T follicular helper cell (primary cell): Measurements from ENCODE around the gene FBXO47.
A peak's percentile ranks its signal among the peaks of the same experiment; 100 is the strongest.

Experiments used
- DNase-seq: peaks from one replicate; pipeline ENCODE4 v3.0.0-alpha.2; 2020; ENCODE audit warnings: low read depth

FBXO47 gene

DNA sequence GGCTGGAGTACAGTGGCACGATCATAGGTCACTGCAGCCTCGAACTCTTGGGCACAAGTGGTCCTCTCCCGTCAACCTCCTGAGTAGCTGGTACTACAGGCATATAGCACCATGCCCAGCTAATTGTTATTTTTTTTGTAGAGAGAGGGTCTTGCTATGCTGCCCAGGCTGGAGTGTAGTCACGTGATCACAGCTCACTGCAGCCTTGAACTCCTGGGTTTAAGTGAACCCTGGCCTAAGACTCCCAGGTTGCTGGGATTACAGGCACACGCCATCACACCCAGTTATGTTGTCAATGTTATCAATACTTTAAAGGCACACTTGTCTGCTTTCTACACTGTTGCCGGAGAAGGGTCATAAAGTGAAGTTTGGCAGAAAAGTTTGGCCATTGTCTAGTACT, 63.8 kb downstream of the FBXO47 start:
- DNase-seq: no peak

GRCh38 chr17:38900978-38901656, 66.1 kb downstream of the FBXO47 start:
- DNase-seq: no peak

- DNase-seq: no peak
Measured at GRCh38 chr17:38899421-38899820, 67.8 kb downstream of the FBXO47 start.

- peak; percentile 65 for DNase-seq
Measured at GRCh38 chr17:38898812-38899348, 68.3 kb downstream of the FBXO47 start.

- DNase-seq: no peak
Measured at GRCh38 chr17:38898291-38898679, 68.9 kb downstream of the FBXO47 start.

DNA sequence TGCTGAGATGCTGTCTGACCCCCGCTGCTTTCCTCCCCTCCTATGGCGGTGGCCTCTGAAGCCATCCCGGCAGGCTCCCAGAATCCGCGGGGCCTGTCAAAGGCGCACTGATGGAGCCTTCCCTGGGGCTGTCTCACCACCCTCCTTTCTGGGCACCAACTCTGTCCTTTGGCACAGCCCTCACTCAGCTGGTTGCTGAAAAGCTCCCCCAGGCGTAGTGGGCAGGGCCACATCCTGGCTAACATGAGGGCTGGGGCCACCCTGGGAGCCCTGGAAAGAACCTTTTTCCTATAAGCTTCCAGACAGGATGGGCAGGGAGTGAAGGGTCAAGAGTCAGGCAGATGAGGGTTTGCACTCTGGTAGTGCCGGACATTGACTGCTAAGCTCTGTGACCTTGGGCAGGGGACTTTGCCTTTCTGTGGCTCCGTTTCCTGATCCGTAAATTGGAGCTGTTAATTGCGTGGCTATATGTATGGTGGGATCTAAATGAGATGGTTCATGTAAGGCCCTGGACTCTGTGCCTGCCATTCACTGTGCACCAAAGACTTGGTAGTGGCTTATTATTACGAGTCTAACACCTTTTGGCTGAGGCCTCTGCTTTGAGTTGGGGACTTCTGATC, 69.4 kb downstream of the FBXO47 start:
- DNase-seq: no peak

DNA sequence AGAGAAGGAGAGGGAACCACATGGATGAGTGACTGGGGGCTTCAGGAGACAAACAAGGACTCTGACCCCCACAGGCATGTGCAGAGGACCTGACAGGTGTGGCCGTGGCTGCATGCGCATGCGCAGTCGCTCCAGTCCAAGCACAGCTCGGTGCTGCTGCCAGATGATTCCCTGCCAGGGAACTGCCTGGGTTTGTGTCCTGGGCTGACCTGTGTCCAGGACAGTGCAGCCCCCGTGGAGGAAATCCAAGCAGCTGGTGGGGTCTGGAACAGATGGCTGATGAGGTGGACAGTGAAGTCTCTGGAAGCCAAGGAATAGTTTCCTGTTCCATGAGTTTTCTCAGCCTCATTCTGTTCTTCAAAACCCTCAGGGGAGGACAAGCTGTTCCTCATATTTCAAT, 70.0 kb downstream of the FBXO47 start:
- DNase-seq: no peak

GRCh38 chr17:38896346-38896954, 70.8 kb downstream of the FBXO47 start:
- DNase-seq: no peak

- no peak for DNase-seq
Measured at GRCh38 chr17:38894276-38894675, 72.9 kb downstream of the FBXO47 start.

- no peak for DNase-seq
Measured at GRCh38 chr17:38893607-38894006, 73.6 kb downstream of the FBXO47 start.

GRCh38 chr17:38893113-38893512, 74.1 kb downstream of the FBXO47 start:
- DNase-seq: no peak

DNA sequence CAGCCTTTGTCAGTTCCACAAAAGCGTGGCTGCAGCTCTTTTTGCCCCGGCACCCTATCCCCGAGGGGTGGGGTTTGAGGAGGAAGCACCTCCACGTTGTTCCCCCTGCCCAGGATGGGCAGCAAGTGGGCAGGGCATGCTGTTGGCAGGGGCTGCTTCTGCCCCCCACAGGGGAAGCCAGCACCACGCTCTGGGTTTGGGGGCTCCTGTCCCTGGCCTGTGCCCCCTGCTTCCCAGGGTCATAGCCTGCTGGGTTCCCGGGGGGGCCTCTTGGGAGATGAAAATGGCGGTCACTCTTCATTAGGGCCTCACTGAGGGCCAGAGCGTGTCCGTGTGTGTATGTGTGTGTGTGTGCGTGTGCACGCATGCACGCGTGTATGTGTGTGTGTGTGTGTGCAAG, 74.6 kb downstream of the FBXO47 start:
- no peak for DNase-seq

DNA sequence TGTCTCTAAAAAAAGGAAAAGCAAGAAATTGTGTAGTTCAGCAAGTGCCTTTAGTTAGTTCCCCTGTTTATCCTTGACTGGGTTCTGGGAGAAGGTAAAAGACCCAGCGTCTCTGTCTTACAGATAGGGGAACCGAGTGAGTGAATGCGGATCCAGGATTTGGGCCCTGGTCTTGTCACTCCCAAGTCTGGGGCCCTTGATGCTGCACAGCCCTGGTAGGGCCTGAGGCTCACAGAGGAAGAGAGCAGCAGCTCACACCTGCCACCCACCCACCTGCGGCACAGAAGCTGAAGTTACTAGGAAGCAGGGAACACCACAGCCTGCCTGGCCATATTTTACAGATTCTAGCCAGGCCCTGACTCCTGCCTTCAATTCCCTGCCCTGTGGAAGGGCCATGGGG, 75.1 kb downstream of the FBXO47 start:
- no peak for DNase-seq

- no peak for DNase-seq
Measured at GRCh38 chr17:38891441-38891840, 75.8 kb downstream of the FBXO47 start.

DNA sequence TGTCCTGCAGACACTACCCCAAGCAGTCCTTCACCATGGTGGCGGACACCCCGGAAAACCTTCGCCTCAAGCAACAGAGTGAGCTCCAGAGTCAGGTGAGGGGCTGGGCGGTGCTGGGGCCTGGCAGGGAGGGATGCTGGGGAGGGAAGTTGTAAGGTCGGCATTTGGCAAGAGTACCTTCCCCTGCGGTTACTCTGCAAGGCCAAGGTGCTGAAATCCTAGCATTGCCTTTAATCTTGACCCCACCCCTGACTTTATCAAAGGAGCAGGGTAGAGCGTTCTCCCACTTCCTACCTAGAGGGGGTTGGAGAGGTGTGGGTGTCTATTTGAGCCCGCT, 76.8 kb downstream of the FBXO47 start:
- DNase-seq: no peak

DNA sequence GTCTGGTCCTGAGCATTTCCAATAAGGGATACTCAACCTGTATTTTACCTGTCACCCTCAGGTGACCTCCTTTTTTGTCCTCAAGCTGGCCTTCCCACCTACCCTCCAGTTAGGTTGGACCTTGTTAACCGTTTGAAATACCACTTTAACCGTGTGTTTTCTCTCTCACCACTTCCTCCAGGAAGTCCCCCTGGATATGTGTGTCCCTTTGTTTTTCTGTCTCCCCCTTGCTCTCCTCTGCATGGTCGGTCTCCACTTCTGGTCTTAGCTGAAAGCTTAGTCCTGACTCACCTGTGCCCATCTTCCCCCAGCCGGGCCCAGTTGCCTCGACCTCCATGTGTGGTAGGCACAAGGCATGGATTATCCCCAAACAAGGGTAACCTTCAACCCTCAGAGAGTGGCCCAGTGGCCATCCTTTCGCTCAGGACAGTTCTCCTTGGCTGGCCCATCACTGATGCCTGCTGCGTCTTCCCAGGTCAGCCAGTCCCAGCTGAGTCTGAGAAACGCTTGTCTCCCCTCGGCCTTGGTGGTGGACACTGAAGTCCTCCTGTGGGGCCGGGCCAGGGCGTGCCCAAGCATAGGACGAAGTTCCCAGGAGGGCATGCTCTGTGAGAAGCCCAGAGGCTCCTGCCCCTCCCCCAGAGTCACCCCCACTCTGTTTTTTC, 77.3 kb downstream of the FBXO47 start:
- no peak for DNase-seq

GRCh38 chr17:38888842-38889241, 78.4 kb downstream of the FBXO47 start:
- DNase-seq: no peak

GRCh38 chr17:38886643-38887010, 80.6 kb downstream of the FBXO47 start:
- no peak for DNase-seq
